Stimulated activated CD8-positive, alpha-beta memory T cell treated with anti-CD3 and anti-CD28 coated beads, Interleukin-15, amount 100 ng/mL, for 24 hours (primary cell): ENCODE results near the gene BRICD5.

Experiments
- DNase-seq: peaks from one replicate; pipeline ENCODE4 v3.0.0-alpha.2; 2020; ENCODE audit warnings: low read depth

Gene BRICD5

GRCh38 chr16:2237493-2238149, 27.0 kb upstream of the BRICD5 start:
- DNase-seq = no peak

- DNase-seq = no peak
Observed at GRCh38 chr16:2237102-2237482, 26.4 kb upstream of the BRICD5 start.

- DNase-seq = no peak
Observed at GRCh38 chr16:2236337-2237101, 25.9 kb upstream of the BRICD5 start, which contains the start of gene DNASE1L2. DNASE1L2 (plus strand) TSS chr16:2236444; CDS start chr16:2236817, 373 bp downstream.

GRCh38 chr16:2235695-2236336, 25.2 kb upstream of the BRICD5 start:
- DNase-seq = no peak

- DNase-seq = no peak
Observed at GRCh38 chr16:2235234-2235651, 24.6 kb upstream of the BRICD5 start.

GRCh38 chr16:2234813-2235170, 24.1 kb upstream of the BRICD5 start:
- no peak for DNase-seq

- DNase-seq = no peak
Observed at GRCh38 chr16:2233872-2234812, 23.5 kb upstream of the BRICD5 start.

GRCh38 chr16:2233046-2233775, 22.5 kb upstream of the BRICD5 start:
- no peak for DNase-seq

- no peak for DNase-seq
Observed at GRCh38 chr16:2232094-2232990, 21.7 kb upstream of the BRICD5 start.

- DNase-seq = no peak
Observed at GRCh38 chr16:2231016-2231931, 20.6 kb upstream of the BRICD5 start.

- no peak for DNase-seq
Observed at GRCh38 chr16:2230376-2230775, 19.7 kb upstream of the BRICD5 start.

- no peak for DNase-seq
Observed at GRCh38 chr16:2229632-2230250, 19.1 kb upstream of the BRICD5 start.

- DNase-seq = no peak
Observed at GRCh38 chr16:2229091-2229490, 18.4 kb upstream of the BRICD5 start.

GRCh38 chr16:2228161-2228824, 17.6 kb upstream of the BRICD5 start:
- DNase-seq = no peak

- no peak for DNase-seq
Observed at GRCh38 chr16:2226918-2227317, 16.3 kb upstream of the BRICD5 start.

GRCh38 chr16:2226245-2226793, 15.7 kb upstream of the BRICD5 start:
- no peak for DNase-seq

- DNase-seq = no peak
Observed at GRCh38 chr16:2223942-2224486, 13.4 kb upstream of the BRICD5 start.
